SK-N-SH treated with all-trans-retinoic acid at 6 μM for 48 hours (cell line): ENCODE measurements around the gene PEX10.

Experiments used
- ATAC-seq: fragments of 200-7000 bp; cut with Tn5 transposase; 3 replicates; pipeline ENCODE4 v1.9.1; 2020; ENCODE audit warnings: mild to moderate bottlenecking, moderate library complexity
- ARNTL ChIP-seq: fragments of 450-650 bp; formaldehyde crosslinking; IDR thresholded peaks from 2 replicates; pipeline ENCODE4 v1.5.0; 2020; ENCODE audit warnings: low read depth, mild to moderate bottlenecking, moderate library complexity, borderline replicate concordance
- CREB5 ChIP-seq: fragments of 250-450 bp; sonication (Bioruptor Pico); IDR thresholded peaks from 2 replicates; pipeline ENCODE4 v1.5.1; 2020; ENCODE audit warnings: low read depth, mild to moderate bottlenecking, moderate library complexity
- CSDC2 ChIP-seq: fragments of 250-450 bp; sonication (Bioruptor Pico); IDR thresholded peaks from 2 replicates; pipeline ENCODE4 v1.5.0; 2020; ENCODE audit warnings: mild to moderate bottlenecking, moderate library complexity
- ESRRG ChIP-seq: fragments of 250-450 bp; sonication (Bioruptor Pico); IDR thresholded peaks from 2 replicates; pipeline ENCODE4 v1.6.1; 2021; ENCODE audit warnings: mild to moderate bottlenecking
- GLIS3 ChIP-seq: fragments of 250-450 bp; sonication (Bioruptor Pico); IDR thresholded peaks from 2 replicates; pipeline ENCODE4 v1.5.0; 2020; ENCODE audit warnings: mild to moderate bottlenecking, moderate library complexity
- ISL1 ChIP-seq: fragments of 250-450 bp; sonication (Bioruptor Pico); IDR thresholded peaks from 2 replicates; pipeline ENCODE4 v2.1.2; 2022; ENCODE audit warnings: mild to moderate bottlenecking, moderate library complexity
- OSR1 ChIP-seq: fragments of 250-450 bp; sonication (Bioruptor Pico); IDR thresholded peaks from 2 replicates; pipeline ENCODE4 v1.8.0; 2022; ENCODE audit warnings: moderate library complexity, mild to moderate bottlenecking, inconsistent platforms
- PATZ1 ChIP-seq: fragments of 250-450 bp; sonication (Bioruptor Pico); IDR thresholded peaks from 2 replicates; pipeline ENCODE4 v1.8.0; 2020; ENCODE audit warnings: mild to moderate bottlenecking, moderate library complexity, borderline replicate concordance
- POU6F1 ChIP-seq: fragments of 250-450 bp; sonication (Bioruptor Pico); IDR thresholded peaks from 2 replicates; pipeline ENCODE4 v1.8.0; 2021; ENCODE audit warnings: low read depth, mild to moderate bottlenecking, moderate library complexity, borderline replicate concordance
- PPARA ChIP-seq: fragments of 250-450 bp; sonication (Bioruptor Pico); IDR thresholded peaks from 2 replicates; pipeline ENCODE4 v1.5.0; 2020; ENCODE audit warnings: mild to moderate bottlenecking, borderline replicate concordance
- RARB ChIP-seq: fragments of 250-450 bp; sonication (Bioruptor Pico); IDR thresholded peaks from 2 replicates; pipeline ENCODE4 v1.8.0; 2021; ENCODE audit warnings: mild to moderate bottlenecking, moderate library complexity
- SNAI2 ChIP-seq: fragments of 250-450 bp; sonication (Bioruptor Pico); IDR thresholded peaks from 2 replicates; pipeline ENCODE4 v1.5.0; 2020; ENCODE audit warnings: mild to moderate bottlenecking, moderate library complexity
- TCF4 ChIP-seq: fragments of 250-450 bp; sonication (Bioruptor Pico); IDR thresholded peaks from 2 replicates; pipeline ENCODE4 v1.8.0; 2021; ENCODE audit warnings: mild to moderate bottlenecking, moderate library complexity, borderline replicate concordance
- TOX ChIP-seq: fragments of 250-450 bp; sonication (Bioruptor Pico); IDR thresholded peaks from 2 replicates; pipeline ENCODE4 v1.8.0; 2021; ENCODE audit warnings: mild to moderate bottlenecking, moderate library complexity, borderline replicate concordance
- TSHZ2 ChIP-seq: fragments of 250-450 bp; sonication (Bioruptor Pico); IDR thresholded peaks from 2 replicates; pipeline ENCODE4 v1.5.0; 2020; ENCODE audit warnings: mild to moderate bottlenecking, moderate library complexity
- ZC3H10 ChIP-seq: fragments of 250-450 bp; sonication (Bioruptor Pico); IDR thresholded peaks from 2 replicates; pipeline ENCODE4 v1.5.1; 2021; ENCODE audit warnings: mild to moderate bottlenecking, moderate library complexity
- ZFP3 ChIP-seq: fragments of 250-450 bp; sonication (Bioruptor Pico); IDR thresholded peaks from 2 replicates; pipeline ENCODE4 v1.5.0; 2020; ENCODE audit warnings: mild to moderate bottlenecking, moderate library complexity
- ZFP30 ChIP-seq: fragments of 450-650 bp; formaldehyde crosslinking; IDR thresholded peaks from 2 replicates; pipeline ENCODE4 v1.5.0; 2022; ENCODE audit warnings: mild to moderate bottlenecking, moderate library complexity
- ZNF565 ChIP-seq: fragments of 450-650 bp; formaldehyde crosslinking; conservative IDR thresholded peaks from 2 replicates; pipeline ENCODE4 v1.5.0; 2020; ENCODE audit warnings: low read depth, mild to moderate bottlenecking, moderate library complexity
- ZNF8 ChIP-seq: fragments of 450-650 bp; formaldehyde crosslinking; IDR thresholded peaks from 2 replicates; pipeline ENCODE4 v1.5.0; 2020; ENCODE audit warnings: mild to moderate bottlenecking, moderate library complexity

Gene PEX10

GRCh38 chr1:2356401-2356800, 56.0 kb downstream of the PEX10 start:
- no peak for ATAC-seq

DNA sequence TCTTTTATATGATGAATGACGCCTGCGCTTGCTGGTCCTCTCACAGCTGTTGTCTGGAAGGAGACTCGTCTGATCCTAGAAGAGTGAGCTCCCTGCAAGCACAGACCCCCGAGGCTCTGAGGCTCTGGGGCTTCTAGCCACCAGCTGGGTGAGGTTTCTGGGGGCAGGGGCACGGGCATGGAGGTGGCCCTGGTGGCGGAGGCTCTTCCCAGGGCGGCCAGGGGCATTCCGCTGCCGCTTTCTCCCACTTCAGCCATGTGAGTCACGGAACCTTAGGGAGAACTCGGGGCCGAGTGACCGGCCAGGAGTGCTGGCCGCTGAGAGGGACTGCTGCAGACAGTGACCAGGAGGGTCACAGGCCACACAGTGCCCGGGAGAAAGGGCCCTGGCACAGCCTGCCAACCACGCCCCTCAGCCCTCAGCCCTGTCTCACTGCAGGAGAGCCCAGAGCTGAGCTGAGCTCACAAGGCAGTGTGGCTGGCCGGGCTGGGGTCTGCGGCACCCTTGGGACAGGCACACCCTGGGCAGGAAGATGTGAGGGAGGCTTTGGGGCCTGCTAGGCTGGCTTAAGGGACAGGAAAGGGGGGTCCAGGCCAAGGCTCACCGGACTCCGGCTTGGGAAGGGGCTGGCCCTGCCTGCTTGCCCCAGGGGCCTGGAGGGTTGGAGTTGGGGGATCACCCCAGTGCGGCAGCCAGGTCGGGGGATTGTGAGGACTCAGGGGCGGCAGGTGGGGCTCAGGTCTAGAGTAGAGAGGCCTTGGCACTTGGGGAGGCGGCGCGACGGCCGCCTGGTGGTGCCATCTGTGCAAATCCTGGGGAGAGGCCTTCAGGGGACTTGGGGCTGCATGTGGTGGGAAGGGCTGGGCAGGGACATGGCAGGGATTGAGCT, 56.7 kb downstream of the PEX10 start:
- no peak for ATAC-seq
- TF ChIP-seq ESRRG (no peak), ZNF8 (CRISPR knock-in tag) (no peak), ZFP3 (CRISPR knock-in tag) (no peak), TSHZ2 (CRISPR knock-in tag) (no peak), CSDC2 (CRISPR knock-in tag) (no peak), TCF4 (no peak), RARB (no peak), TOX (CRISPR knock-in tag) (no peak), CREB5 (CRISPR knock-in tag) (no peak)

More at GRCh38 chr1:2356401-2356800, 56.0 kb downstream of the PEX10 start:
- no peak for TF ChIP-seq PPARA (CRISPR knock-in tag)
- TF ChIP-seq ZC3H10 (CRISPR knock-in tag): no peak
- TF ChIP-seq TSHZ2 (CRISPR knock-in tag): no peak
- no peak for TF ChIP-seq CREB5 (CRISPR knock-in tag)
- TF ChIP-seq SNAI2 (CRISPR knock-in tag): no peak
- no peak for TF ChIP-seq TOX (CRISPR knock-in tag)
- no peak for TF ChIP-seq RARB
- TF ChIP-seq ZFP3 (CRISPR knock-in tag): no peak
- no peak for TF ChIP-seq ESRRG
- no peak for TF ChIP-seq ZFP30 (CRISPR knock-in tag)
- TF ChIP-seq POU6F1 (CRISPR knock-in tag): no peak
- no peak for TF ChIP-seq ARNTL (CRISPR knock-in tag)
- no peak for TF ChIP-seq ISL1 (CRISPR knock-in tag)
- no peak for TF ChIP-seq GLIS3 (CRISPR knock-in tag)
- TF ChIP-seq CSDC2 (CRISPR knock-in tag): no peak
- no peak for TF ChIP-seq ZNF565 (CRISPR knock-in tag)
- TF ChIP-seq PATZ1 (CRISPR knock-in tag): no peak
- TF ChIP-seq TCF4: no peak
- no peak for TF ChIP-seq OSR1 (CRISPR knock-in tag)
